ENCODE measurements around the gene FGFBP3.
"Not testable (repeated sequence)": the region's sequence is repeated elsewhere in the genome, so short reads cannot be mapped to it uniquely, and the experiment has no call there.

FGFBP3 gene

GRCh38 chr10:91901784-91902677 is 7.3 kb downstream of the FGFBP3 start:
- DNase-seq (ENCODE audit: low read depth) = peak; percentile 28

DNA sequence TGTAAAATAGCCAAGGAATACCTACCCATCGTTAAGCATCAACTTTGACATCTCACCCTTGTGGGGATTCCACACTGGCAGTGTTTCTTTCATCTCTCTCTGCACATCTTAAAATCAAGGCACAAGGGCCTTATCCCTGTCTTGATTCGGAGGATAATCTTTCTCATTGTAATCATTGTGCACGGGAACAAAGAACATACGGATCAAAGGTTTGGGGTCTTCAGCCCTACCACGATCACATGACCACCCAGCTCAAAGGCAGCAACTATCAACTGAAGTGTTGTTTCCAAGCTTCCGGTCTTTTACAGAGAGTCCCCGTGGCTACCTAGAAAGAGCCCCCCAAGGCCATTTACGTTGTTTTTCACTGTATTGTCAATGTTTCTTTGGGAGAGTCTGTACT is 11.9 kb downstream of the FGFBP3 start:
- DNase-seq (ENCODE audit: low read depth) = no peak

DNA sequence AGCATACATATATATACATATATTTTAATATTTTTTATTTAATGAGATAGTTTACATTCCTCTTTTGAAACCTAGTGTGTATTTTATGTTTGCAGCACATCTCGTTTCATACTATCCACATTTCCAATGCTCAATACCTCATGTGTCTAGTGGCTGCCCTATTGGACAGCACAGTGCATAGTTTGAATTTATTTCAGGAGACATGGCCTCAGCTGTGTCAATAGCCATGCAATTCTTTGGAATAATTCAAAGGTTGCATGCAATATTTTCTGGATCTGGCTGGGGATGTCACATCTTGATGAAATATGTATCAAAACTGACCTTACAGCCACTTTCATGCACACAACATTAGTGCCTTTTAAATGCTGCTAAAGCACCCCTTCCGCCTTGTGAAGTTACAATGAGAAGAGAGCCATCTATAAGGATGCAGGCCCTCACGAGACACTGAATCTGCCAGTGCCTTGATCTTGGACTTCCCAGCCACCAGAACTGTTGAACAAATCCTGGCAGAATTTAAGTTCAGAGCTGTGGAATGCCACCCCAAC is 13.0 kb downstream of the FGFBP3 start:
- DNase-seq (ENCODE audit: low read depth) = no peak

GRCh38 chr10:91894261-91894685 is 15.0 kb downstream of the FGFBP3 start:
- DNase-seq (ENCODE audit: low read depth) = not testable (repeated sequence)

- no peak for DNase-seq (ENCODE audit: low read depth)
Observed at GRCh38 chr10:91893051-91893450, 16.2 kb downstream of the FGFBP3 start.

DNA sequence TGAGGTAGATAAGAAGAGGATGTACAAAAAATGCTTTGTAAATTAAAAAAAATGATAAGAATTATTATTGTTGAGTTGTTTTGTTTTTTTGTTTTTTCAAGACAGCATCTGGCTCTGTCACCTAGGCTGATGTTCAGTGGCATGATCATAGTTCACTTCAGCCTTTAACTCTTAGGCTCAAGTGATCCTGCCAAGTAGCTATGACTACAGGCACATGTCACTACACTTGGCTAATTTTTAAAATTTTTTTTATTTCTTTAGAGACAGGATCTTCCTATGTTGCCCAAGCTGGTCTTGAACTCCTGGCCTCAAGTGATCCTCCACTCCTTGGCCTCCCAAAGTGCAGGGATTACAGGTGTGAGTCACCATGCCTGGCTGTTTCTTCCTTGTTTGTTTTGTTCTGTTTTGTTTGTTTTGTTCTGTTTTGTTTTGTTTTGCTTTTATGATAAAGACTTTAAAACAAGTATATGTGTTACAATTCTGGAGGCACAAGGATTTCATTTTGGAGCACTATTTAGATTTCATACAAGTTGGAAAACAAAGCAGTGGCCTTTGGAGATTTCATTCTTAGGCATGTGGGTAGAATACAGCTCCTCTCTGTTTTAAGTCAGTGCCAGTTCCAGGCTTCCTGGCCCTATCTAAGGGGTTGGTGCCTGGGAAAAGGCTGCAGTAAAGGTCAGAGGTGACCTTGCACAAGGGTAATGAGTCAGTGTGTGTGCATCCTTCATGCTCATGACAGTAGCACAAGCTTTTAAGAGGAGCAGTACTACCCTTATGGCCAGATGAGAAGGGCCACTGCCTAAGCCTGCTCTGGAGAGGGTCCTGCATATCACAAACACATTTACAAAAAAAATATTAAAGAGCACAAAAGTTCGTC is 17.9 kb downstream of the FGFBP3 start:
- no peak for DNase-seq (ENCODE audit: low read depth)

- no peak for DNase-seq (ENCODE audit: low read depth)
Observed at GRCh38 chr10:91887272-91888076, 21.8 kb downstream of the FGFBP3 start.

- no peak for DNase-seq (ENCODE audit: low read depth)
Observed at GRCh38 chr10:91886954-91887271, 22.4 kb downstream of the FGFBP3 start.

GRCh38 chr10:91885362-91886079 is 23.8 kb downstream of the FGFBP3 start:
- no peak for DNase-seq (ENCODE audit: low read depth)

DNA sequence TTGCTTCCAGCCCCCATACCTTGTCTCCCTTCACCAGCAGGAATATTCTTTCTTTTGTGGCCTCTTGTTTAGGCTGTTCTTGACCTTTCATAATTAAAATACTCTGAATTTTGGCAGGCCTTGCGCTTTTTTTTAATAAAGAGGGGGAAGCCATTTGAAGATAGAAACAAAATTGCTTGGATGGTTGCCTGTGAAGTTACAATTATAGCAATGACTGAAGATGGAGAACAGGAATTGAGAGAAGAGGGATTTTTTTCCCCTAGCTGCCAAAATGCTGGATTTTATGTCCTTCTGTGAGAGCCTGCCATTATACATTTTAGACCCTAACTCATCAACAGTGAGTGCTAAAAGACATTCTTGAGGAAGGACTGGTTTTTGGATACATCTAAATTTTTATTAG is 24.8 kb downstream of the FGFBP3 start:
- DNase-seq (ENCODE audit: low read depth) = no peak

DNA sequence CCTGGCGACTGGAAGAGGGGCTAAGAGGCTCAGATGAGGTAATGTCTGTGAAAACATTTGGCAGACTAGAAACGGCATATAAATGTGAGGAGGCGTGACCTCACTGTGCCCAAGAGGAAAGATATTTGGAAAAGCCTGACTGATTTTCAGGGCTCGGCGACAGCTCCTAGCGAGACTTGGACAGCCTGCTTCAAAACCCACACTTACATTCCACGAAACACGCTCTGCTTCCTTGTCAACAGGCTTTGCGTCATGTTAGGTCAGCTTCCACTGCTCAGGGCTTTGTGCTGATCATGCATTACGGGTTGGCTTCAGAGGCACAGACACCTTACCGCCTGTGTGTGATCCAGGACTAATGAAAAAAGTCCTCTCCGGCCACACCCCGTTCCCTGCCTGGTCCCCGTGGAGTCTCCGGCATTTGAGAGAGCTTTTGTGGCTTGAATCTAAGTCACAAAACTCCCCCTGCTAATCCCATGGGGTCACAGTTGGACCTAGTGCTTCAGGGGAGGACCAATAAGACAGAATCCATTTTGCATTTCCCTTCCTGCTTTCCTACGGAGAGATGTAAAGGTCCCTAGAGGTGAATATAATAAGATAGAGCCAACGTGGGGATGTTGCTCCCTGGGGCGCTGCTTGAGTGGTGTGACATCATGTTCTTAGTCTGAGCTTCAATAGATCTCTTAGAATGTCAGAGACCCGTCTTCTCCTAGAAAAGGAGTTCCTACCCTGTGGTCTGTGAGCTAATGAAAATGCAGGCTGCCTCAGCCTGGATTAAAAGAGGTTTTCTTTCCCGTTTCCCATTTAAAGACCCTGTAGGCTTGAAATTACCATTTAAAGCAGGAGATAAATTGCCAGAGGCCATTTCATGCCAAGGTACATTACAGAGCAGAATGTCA is 25.5 kb downstream of the FGFBP3 start:
- no peak for DNase-seq (ENCODE audit: low read depth)

- DNase-seq (ENCODE audit: low read depth) = no peak
Observed at GRCh38 chr10:91880310-91880709, 29.0 kb downstream of the FGFBP3 start.

DNA sequence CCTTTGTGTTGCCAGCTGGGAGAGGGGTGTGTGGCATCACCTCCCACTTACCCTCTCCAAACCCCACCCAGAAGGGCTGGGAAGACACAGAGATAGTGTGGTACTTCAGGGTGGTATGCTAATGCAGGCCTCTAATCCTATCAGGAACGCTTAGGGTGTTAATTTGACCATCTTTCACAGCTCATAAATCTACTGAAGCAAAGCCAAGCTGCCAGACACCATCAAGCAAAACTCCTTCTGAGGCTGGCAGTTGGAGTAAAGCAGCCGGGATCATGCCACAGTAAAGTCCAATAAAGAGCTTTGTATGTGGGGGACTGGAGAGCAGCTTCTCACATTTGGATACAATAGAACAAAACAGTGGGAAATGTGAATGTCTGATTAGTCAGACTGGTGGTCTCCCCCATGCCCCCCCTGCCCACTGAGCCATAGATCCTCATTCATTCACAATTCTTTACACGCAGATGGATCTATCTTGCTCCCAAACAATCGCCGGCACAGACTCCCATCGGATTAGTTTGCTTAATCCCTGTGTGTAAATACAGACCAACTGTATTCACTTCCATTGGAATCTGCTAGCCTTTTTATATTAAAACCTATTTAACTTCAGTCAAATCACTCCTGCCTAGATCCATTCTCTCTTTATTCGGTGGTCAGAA is 29.6 kb downstream of the FGFBP3 start:
- DNase-seq (ENCODE audit: low read depth) = no peak

- DNase-seq (ENCODE audit: low read depth) = no peak
Observed at GRCh38 chr10:91875779-91876178, 33.5 kb downstream of the FGFBP3 start.

DNA sequence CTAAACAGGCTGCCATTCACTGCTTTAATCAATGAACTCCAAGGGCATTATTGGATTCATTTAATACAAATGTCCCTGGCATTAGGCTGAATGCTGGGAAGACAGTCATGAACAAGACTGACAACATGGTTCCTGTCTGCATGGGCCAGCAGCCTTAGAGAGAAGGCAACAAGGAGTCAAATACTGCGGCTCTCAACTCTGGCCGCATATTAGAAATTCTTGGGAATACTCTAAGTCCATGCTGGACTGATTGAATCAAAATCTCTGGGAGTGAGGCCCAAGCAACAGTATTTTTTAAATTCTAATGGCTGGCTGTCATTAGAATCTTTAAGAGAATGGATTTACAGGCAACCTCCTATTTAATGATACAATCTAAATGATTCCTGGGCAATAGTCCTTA is 34.1 kb downstream of the FGFBP3 start:
- no peak for DNase-seq (ENCODE audit: low read depth)

- no peak for DNase-seq (ENCODE audit: low read depth)
Observed at GRCh38 chr10:91865562-91866081, 43.7 kb downstream of the FGFBP3 start.

- DNase-seq (ENCODE audit: low read depth) = no peak
Observed at GRCh38 chr10:91864744-91865143, 44.5 kb downstream of the FGFBP3 start.

GRCh38 chr10:91864099-91864498 is 45.2 kb downstream of the FGFBP3 start:
- DNase-seq (ENCODE audit: low read depth) = no peak

- DNase-seq (ENCODE audit: low read depth) = no peak
Observed at GRCh38 chr10:91860885-91861284, 48.4 kb downstream of the FGFBP3 start.

DNA sequence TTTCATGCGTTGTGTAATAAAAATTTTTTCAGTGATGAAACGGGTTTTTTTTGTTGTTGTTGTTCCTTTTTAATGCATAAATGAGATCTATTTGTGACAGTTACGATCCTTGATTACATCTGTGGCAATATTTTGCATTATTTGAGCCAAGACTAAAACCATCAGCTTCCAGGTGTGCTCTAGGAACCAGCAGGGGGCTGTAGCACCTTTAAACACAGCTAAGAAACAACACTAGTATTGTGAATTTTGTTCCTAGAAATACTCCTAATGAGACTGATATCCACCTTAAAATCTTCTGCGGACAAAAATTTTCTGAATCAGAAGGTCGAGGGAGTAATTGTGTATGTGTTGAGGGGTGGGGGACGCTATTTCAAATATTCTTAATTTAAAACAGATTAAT is 52.6 kb downstream of the FGFBP3 start:
- no peak for DNase-seq (ENCODE audit: low read depth)
